SU-DHL-6 (cell line): Measurements from ENCODE around the gene CNTN5.

Experiments used
- CTCF ChIP-seq: fragments of 200-600 bp; sonication (generic); IDR thresholded peaks from one replicate; pipeline ENCODE4 v1.5.1; 2017; ENCODE audit warnings: antibody characterized with exemption, mild to moderate bottlenecking, low read length, moderate library complexity; ENCODE audit not compliant: insufficient read depth, poor library complexity, severe bottlenecking
- EZH2phosphoT487 ChIP-seq: fragments of 200-600 bp; sonication (generic), shearing (Covaris generic); conservative IDR thresholded peaks from 2 replicates; pipeline ENCODE4 v1.6.1; 2018; ENCODE audit warnings: mild to moderate bottlenecking, antibody characterized with exemption, low read length, moderate library complexity, mixed read lengths

- no peak for TF ChIP-seq CTCF
- no peak for TF ChIP-seq EZH2phosphoT487
Observed at GRCh38 chr11:99887481-99887880, 866.7 kb downstream of the CNTN5 start.
